IPS-20b (cell line): Measurements from ENCODE around the gene NME9.

Experiments used
- H3K27ac ChIP-seq: one replicate; pipeline ENCODE4 v1.5.1; 2013; ENCODE audit warnings: low read length
- H3K27me3 ChIP-seq: 2 replicates; pipeline ENCODE4 v1.6.1; 2013; ENCODE audit warnings: mild to moderate bottlenecking, low read length, inconsistent platforms; ENCODE audit not compliant: insufficient read depth
- H3K36me3 ChIP-seq: 2 replicates; pipeline ENCODE4 v1.6.1; 2013; ENCODE audit warnings: low read depth, mild to moderate bottlenecking, inconsistent platforms, low read length, moderate library complexity; ENCODE audit not compliant: insufficient read depth
- H3K4me1 ChIP-seq: 2 replicates; pipeline ENCODE4 v1.6.1; 2013; ENCODE audit warnings: mild to moderate bottlenecking, control low read depth, inconsistent platforms, low read length, moderate library complexity; ENCODE audit not compliant: insufficient read depth
- H3K4me3 ChIP-seq: 2 replicates; pipeline ENCODE4 v1.5.1; 2013; ENCODE audit warnings: mild to moderate bottlenecking, low read length, inconsistent platforms
- H3K9ac ChIP-seq: 2 replicates; pipeline ENCODE4 v1.6.1; 2013; ENCODE audit warnings: low read depth, mild to moderate bottlenecking, inconsistent platforms, low read length, moderate library complexity
- H3K9me3 ChIP-seq: 2 replicates; pipeline ENCODE4 v1.6.1; 2013; ENCODE audit warnings: mild to moderate bottlenecking, low read depth, low read length, inconsistent platforms; ENCODE audit not compliant: insufficient read depth

The NME9 gene

DNA sequence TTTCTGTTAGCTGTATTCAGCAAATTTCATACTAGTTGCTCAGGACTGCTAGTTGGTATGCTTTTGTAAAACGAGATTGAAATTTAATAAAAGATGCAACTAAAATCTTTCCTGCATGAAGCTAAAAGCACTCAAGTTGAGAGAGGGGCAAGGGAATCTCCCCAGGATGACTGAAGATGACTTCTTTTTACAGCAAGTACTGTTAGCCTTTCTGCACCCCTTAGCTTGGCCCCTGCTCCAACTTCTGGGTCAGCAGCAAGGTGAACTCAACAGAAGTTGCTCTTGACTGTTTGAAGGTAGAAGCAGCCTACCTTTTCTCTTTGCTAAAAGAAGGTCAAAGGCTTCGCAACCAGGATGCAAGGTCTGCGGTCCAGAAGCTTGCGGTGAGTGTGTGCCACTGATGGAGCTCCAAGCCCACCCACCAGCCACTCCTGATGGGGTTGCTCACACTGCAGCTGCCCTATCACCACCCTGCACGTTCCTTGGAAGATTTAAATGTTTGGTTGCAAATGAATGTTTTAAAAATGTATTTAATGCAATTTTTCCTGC, 32.5 kb downstream of the NME9 start:
- Histone ChIP-seq H3K27ac (no peak overlapping the region), H3K9me3 (no peaks in the 10 kb centered on the region), H3K4me3 (no peak overlapping the region), H3K4me1 (no peaks in the 10 kb centered on the region), H3K36me3 (peaks cover 57% of the 10 kb centered on the region), H3K9ac (no peak overlapping the region), H3K27me3 (no peaks in the 10 kb centered on the region)

DNA sequence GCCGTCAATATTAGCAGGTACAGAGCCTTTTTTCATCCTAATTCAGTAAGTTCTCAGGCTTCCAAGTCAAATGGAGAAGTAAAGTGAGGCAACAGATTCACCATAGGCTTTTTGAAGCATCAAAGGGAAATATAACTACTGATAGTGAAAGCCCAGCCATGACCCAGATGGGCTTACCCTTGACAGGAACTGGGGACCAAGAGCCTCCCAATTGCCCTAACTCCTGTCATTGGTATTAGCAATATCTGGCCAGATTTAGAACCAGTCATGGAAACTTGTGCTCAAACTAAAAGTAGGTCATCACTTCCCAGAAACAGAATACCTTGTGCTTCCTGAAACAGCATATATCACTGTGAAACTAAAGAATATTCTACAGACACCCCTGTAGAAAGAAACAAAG, 33.0 kb downstream of the NME9 start:
- Histone ChIP-seq H3K9me3 (no peaks in the 10 kb centered on the region), H3K27ac (no peak overlapping the region), H3K36me3 (peaks cover 60% of the 10 kb centered on the region), H3K9ac (no peak overlapping the region), H3K4me1 (no peaks in the 10 kb centered on the region), H3K4me3 (no peak overlapping the region), H3K27me3 (no peaks in the 10 kb centered on the region)

DNA sequence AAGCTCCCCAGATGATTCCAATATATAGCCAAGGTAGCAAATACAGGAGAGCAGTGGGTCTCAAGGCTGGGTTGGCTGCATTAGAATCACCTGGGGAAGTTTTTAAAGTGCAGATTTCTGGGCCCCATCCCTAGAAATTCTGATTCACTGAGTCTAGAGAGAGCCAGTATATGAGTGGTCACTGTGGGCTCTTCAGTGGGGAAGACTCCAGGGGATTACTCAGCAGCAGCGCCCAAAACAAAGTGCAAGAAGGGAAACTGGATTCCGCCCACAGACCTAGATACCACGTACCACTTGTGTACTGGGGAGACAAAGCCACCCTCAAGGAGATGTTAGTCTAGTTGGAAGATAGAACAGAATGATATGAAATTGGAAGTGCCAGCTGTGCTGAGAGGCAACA, 40.0 kb downstream of the NME9 start:
- Histone ChIP-seq H3K9me3 (no peaks in the 10 kb centered on the region), H3K27me3 (no peaks in the 10 kb centered on the region), H3K4me3 (no peak overlapping the region), H3K27ac (no peak overlapping the region), H3K9ac (no peak overlapping the region), H3K4me1 (no peaks in the 10 kb centered on the region), H3K36me3 (peaks cover 91% of the 10 kb centered on the region)

DNA sequence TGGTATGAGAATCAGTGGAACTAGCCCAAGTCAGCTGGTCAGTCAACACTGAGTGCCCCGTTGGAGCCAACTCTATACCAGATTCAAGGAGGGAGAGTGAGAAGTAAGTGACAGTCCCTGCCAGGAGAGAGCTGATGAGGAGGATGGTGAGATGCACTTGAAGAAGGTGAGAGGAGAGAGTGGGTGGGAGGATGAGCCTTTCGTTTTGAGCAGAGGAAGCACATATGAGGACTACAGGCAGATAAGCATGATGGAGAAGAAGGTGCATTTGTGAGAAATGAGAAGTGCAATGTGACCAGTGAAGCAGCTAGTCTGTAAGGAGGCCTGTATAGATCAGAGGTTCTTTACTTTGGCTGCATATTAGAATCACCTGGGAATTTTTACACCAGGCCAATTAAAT, 40.4 kb downstream of the NME9 start:
- peaks cover 90% of the 10 kb centered on the region for H3K36me3 ChIP-seq
- H3K9ac ChIP-seq: no peak overlapping the region
- H3K4me3 ChIP-seq: no peak overlapping the region
- no peaks in the 10 kb centered on the region for H3K27me3 ChIP-seq
- no peaks in the 10 kb centered on the region for H3K4me1 ChIP-seq
- no peak overlapping the region for H3K27ac ChIP-seq
- no peaks in the 10 kb centered on the region for H3K9me3 ChIP-seq

DNA sequence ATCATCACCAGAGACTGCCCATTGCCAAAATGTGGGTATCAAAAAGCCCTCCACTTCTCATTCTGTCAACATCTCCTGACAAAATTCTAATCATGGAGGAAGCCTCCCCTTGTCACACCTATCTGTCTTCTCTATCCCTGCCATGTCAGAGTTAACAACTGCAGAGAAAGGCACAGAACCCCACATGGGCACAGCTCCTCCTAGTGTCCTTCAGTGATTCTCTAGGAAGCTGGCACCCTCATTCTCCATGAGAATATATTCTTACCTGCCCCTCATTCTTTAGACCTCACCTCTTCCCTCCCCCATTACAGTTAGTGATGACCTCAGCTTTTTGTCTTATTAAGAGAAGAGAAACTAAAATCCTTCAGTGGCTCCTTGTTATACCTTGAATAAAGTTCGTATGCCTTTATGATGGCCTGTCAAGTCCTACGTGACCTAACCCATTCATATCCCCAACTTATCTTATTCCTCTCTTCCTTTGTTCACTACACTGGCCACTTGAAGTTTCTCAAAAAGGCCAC, 44.6 kb downstream of the NME9 start:
- no peak overlapping the region for H3K9ac ChIP-seq
- peaks cover 7% of the 10 kb centered on the region; the same call in 1 of the 2 replicates for H3K4me1 ChIP-seq
- peaks cover 54% of the 10 kb centered on the region for H3K36me3 ChIP-seq
- H3K27me3 ChIP-seq: no peaks in the 10 kb centered on the region
- H3K9me3 ChIP-seq: no peaks in the 10 kb centered on the region
- no peak overlapping the region for H3K27ac ChIP-seq
- H3K4me3 ChIP-seq: no peak overlapping the region

DNA sequence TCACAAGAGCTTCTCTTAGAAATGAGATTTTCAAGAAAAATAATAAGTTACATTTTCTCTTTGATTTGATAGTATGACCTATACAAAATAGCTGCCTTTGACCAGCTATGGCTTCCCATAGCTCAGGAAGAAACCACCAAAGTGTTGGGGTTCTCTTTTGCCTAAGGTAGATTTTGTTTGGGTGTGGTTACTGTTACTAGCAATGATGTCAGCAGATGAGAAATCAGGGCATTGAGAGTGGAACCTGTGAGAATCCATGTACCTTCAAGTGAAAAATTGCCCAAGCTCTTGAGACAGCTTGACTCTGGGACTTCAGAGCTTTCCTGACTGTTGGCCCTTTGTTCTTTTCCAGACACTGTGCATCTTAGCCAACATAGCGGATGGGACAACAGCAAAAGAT, 45.6 kb downstream of the NME9 start:
- no peaks in the 10 kb centered on the region for H3K27me3 ChIP-seq
- H3K27ac ChIP-seq: no peak overlapping the region
- H3K9me3 ChIP-seq: no peaks in the 10 kb centered on the region
- H3K9ac ChIP-seq: no peak overlapping the region; the same call in 1 of the 2 replicates
- peaks cover 7% of the 10 kb centered on the region; the same call in 1 of the 2 replicates for H3K4me1 ChIP-seq
- peaks cover 44% of the 10 kb centered on the region for H3K36me3 ChIP-seq
- no peak overlapping the region for H3K4me3 ChIP-seq

DNA sequence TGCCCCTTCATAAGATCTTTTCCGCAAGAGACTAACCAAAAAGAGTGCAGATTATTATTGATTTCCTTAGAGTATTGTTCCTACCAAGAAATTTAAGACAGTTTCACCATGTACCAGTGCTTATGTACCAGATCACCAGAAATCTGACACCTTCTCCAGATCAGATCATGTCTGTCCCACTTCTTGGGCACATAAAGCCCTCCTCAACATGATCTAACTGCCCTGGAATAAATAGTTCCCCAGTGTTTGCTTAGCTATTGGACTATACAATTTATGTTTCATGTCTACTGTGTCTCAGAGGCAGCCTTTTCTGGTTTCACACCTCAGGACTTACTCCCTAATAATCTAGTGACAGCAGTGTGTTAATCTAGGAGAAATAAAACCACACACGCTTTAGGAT, 46.8 kb downstream of the NME9 start:
- Histone ChIP-seq H3K36me3 (peaks cover 32% of the 10 kb centered on the region), H3K27me3 (no peaks in the 10 kb centered on the region), H3K27ac (no peak overlapping the region), H3K9me3 (no peaks in the 10 kb centered on the region), H3K4me1 (peaks cover 7% of the 10 kb centered on the region; the same call in 1 of the 2 replicates), H3K9ac (no peak overlapping the region), H3K4me3 (no peak overlapping the region)

DNA sequence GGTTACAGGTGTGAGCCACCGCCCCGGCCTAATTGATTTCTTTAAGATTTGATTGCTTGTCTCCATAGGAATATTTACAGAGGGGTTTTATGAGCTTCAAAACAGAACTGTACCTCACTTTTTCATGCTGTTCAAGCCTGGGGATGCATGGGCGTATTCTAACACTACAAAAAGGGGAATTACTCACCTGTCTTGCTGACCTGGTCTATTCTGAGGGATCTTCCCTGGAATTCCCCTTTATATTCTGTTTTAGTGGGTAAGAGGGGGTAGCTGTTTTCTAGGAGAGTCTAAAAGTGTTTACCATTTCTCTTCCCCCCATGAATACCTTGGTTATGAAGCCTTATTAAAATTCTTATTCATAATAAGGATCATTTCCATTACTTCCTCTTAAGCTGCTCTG, 48.1 kb downstream of the NME9 start:
- Histone ChIP-seq H3K9me3 (no peaks in the 10 kb centered on the region), H3K36me3 (peaks cover 23% of the 10 kb centered on the region), H3K4me3 (no peak overlapping the region), H3K27me3 (no peaks in the 10 kb centered on the region), H3K9ac (no peak overlapping the region), H3K4me1 (peaks cover 7% of the 10 kb centered on the region; the same call in 1 of the 2 replicates), H3K27ac (no peak overlapping the region)

DNA sequence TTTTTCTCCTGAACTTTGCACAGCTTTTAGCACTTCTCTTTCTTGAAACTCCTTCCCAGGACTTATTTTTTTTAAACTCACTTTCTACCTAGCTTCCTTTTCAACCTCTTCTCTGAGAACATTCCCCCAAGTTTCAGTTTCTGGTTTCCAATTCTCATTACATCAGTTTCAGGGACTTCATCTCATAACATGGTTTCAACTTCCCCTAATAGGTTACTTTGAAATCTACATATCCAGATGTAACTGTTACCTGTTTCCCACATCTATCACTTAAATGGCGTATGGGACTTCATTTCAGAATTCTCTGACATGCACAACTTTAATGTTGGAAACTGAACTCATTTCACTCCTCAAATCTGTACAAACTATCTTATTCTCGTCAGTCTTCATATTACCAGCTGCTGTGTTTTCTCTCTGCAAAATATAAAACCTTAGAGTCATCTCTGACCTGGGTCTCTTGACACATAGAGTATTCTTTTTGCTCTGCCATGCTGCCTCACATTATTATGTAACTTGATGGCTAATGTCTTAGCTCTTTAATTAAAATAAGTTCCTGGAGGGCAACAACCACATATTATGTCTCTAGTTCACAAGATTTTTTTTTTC, 58.4 kb downstream of the NME9 start:
- Histone ChIP-seq H3K9ac (no peak overlapping the region), H3K4me3 (no peak overlapping the region), H3K36me3 (peaks cover 62% of the 10 kb centered on the region), H3K27me3 (no peaks in the 10 kb centered on the region), H3K9me3 (no peaks in the 10 kb centered on the region), H3K27ac (no peak overlapping the region), H3K4me1 (no peaks in the 10 kb centered on the region)

DNA sequence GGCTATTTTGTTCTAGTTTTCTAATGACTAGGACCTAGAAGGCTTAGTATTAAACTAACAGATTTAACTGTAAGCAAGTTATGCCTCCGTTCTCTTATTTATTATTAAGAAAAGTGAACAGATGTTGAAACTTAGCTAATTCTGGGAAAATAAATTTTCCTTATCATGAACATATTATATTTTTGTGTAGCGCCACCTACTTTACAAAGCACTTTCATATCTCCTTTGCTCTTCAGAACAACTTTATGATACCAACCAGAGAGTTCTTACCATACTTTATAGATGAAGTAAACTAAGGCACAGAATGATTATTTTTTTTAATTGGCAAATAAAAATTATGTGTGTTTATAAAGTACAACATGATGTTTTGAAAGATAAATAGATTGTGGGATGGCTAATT, 59.4 kb downstream of the NME9 start:
- H3K9me3 ChIP-seq: no peaks in the 10 kb centered on the region
- H3K27me3 ChIP-seq: no peaks in the 10 kb centered on the region
- H3K4me1 ChIP-seq: no peaks in the 10 kb centered on the region
- H3K9ac ChIP-seq: no peak overlapping the region
- no peak overlapping the region for H3K27ac ChIP-seq
- no peak overlapping the region for H3K4me3 ChIP-seq
- H3K36me3 ChIP-seq: peaks cover 64% of the 10 kb centered on the region

DNA sequence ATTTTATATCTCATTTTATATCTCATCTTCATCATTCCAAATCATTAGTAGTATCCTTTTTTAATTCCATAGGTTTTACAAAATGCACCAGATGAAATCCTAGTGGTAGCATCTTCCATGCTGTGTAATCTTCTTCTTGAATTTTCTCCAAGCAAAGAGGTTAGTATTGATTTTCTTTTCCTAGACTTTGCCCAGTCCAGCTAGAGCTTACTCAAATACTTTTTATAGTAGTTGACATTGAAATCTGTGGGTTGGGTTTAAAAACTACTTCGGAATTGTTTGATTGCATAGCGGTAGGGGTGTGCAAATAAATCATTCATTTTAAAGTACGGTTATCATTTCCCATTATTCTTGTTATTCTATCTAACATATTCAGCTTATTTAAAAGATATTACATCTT, 62.6 kb downstream of the NME9 start:
- H3K36me3 ChIP-seq: peaks cover 45% of the 10 kb centered on the region
- no peaks in the 10 kb centered on the region for H3K4me1 ChIP-seq
- no peaks in the 10 kb centered on the region for H3K9me3 ChIP-seq
- no peak overlapping the region for H3K27ac ChIP-seq
- no peaks in the 10 kb centered on the region for H3K27me3 ChIP-seq
- H3K4me3 ChIP-seq: no peak overlapping the region
- no peak overlapping the region for H3K9ac ChIP-seq

DNA sequence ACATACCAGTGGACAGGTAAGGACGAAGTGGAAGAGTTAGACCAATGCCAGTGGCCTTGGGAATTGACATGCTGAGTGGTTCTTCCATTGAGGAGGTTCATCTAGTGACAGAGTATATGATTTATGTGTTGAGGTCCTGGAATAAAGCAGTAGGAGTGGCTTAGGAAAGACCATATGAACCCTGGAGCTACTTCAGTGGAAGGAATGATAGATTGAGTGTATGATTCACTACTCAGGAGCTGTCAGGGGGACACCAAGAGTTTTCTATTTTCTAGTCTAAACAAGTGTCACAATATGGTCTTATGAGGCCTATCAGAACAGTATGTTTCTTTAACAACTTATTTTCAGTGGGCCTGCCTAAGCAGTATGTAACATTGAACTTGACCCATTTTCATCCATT, 63.9 kb downstream of the NME9 start:
- Histone ChIP-seq H3K36me3 (peaks cover 32% of the 10 kb centered on the region), H3K27ac (no peak overlapping the region), H3K9me3 (no peaks in the 10 kb centered on the region), H3K9ac (no peak overlapping the region), H3K4me1 (no peaks in the 10 kb centered on the region), H3K4me3 (no peak overlapping the region), H3K27me3 (no peaks in the 10 kb centered on the region)
